Left ventricle myocardium inferior (tissue), 1 donor: ENCODE results near the gene NANOS3. TPM values are rescaled to one million over a fixed set of nuclear protein-coding genes. Genes with fewer than 3 reads are reported as not detected.

Experiments used
- DNase-seq: peaks from one replicate; pipeline ENCODE4 v3.0.0-alpha.2; 2020
- H3K27ac ChIP-seq: fragments of 200-600 bp; replicated peaks from 2 replicates; pipeline ENCODE4 v1.8.0; 2021
- H3K27me3 ChIP-seq: fragments of 200-600 bp; 2 replicates; pipeline ENCODE4 v1.8.0; 2021; ENCODE audit warnings: low read depth
- H3K36me3 ChIP-seq: fragments of 200-600 bp; 2 replicates; pipeline ENCODE4 v1.8.0; 2021
- H3K4me1 ChIP-seq: fragments of 200-600 bp; 2 replicates; pipeline ENCODE4 v1.8.0; 2021
- H3K4me3 ChIP-seq: fragments of 200-600 bp; 2 replicates; pipeline ENCODE4 v1.8.0; 2021; ENCODE audit warnings: mild to moderate bottlenecking, moderate library complexity
- H3K9me3 ChIP-seq: fragments of 200-600 bp; replicated peaks from 2 replicates; pipeline ENCODE4 v1.8.0; 2021
- CTCF ChIP-seq: fragments of 200-600 bp; IDR thresholded peaks from 2 replicates; pipeline ENCODE4 v1.8.0; 2021; ENCODE audit warnings: antibody characterized with exemption, mild to moderate bottlenecking, borderline replicate concordance
- intact Hi-C: fragments of 100-400 bp; cut with micrococcal nuclease; formaldehyde crosslinking; loops from one replicate; pipeline ENCODE4 v1.11.0; 2022
- total RNA-seq: library from RNA; stranded (reverse); fragmentation: NEBNext Ultra II Directional; extraction: Animal tissue kit (Norgen Biotek cat#: 25700); gene quantifications from one replicate; pipeline ENCODE4 v1.2.1, GENCODE V29; 2021
- donor health status: DM: no; HTN: yes; CAD: no; lungs with severe emphysema.

NANOS3 gene
- total RNA-seq, 1 donor from 2014 or later = 1.3 TPM

DNA sequence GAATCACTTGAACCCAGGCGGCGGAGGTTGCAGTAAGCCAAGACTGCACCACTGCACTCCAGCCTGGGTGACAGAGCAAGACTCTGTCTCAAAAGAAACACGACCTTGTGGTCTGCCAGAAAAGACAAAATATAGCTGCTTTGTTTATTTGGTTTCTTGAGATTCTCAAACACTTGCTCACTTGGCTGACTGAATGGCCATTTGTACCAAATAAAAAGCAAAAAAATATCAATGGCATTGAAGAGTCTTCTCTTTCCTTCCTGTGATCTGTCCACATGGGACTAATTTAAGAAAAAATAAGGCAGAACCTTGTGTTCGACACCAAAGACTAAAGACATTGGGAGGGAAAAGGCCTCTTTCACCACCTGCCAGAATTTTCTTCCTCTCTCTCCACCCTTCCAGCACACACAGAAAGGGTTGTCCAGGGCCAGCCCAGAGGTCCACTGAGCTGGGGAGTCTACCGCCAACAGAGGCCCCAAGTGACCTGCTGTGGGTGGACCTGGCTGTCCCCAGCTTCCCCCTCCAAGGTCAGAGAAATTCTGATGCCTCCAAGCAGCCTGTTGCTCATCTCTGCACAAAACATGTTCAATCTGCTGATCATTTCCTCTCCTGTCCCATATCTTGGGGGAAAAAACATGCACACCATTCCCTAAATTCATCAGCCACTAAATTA, 23.1 kb downstream of the NANOS3 start:
- H3K4me3 ChIP-seq = no peak overlapping the region
- H3K27ac ChIP-seq = no peak overlapping the region
- intact Hi-C loops = no loop called here
- H3K27me3 ChIP-seq = no peaks in the 10 kb centered on the region
- H3K9me3 ChIP-seq = no peaks in the 10 kb centered on the region
- DNase-seq = no peak
- no peak for TF ChIP-seq CTCF
- peaks cover under 1% of the 10 kb centered on the region for H3K4me1 ChIP-seq
- no peaks in the 10 kb centered on the region for H3K36me3 ChIP-seq

DNA sequence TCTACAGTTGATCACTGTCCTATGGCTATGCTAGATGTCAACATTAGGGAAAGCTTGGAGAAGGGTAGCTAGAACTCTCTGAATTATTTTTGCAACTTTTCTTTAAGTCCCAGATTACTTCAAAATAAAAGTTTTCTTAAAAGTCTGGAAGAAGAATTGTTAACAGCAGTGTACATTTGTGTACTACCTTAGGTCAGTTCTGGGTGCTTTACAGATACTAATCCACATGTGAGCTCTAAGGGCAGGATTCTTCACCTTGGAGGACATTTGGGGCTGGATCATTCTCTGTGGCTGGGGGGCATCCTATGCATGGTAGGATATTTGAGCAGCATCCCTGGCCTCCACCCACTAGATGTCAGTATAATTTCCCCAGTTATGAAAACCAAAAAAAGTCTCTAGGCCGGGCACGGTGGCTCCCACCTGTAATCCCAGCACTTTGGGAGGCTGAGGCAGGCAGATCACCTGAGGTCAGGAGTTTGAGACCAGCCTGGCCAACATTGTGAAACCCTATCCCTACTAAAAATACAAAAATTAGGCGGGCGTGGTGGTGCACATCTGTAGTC, 26.1 kb downstream of the NANOS3 start:
- no peak overlapping the region for H3K27ac ChIP-seq
- no peak for DNase-seq
- no peaks in the 10 kb centered on the region for H3K36me3 ChIP-seq
- H3K27me3 ChIP-seq = no peaks in the 10 kb centered on the region
- H3K9me3 ChIP-seq = no peaks in the 10 kb centered on the region
- intact Hi-C loops = no loop called here
- H3K4me3 ChIP-seq = no peak overlapping the region
- peak; percentile 45 for TF ChIP-seq CTCF
- peaks cover 27% of the 10 kb centered on the region for H3K4me1 ChIP-seq

- peak within 1 kb of the TSS; percentile 74 for H3K27ac ChIP-seq
- no peak for TF ChIP-seq CTCF
- H3K4me1 ChIP-seq = peaks cover 27% of the 10 kb centered on the region
- DNase-seq = peak; percentile 94
- intact Hi-C loops = no loop called here
- no peaks in the 10 kb centered on the region for H3K27me3 ChIP-seq
- H3K36me3 ChIP-seq = peaks cover 15% of the 10 kb centered on the region
- peak within 1 kb of the TSS; percentile 96 for H3K4me3 ChIP-seq
- H3K9me3 ChIP-seq = no peaks in the 10 kb centered on the region
Measured at GRCh38 chr19:13905634-13906520, 28.9 kb downstream of the NANOS3 start, which contains the start of the genes BRME1 and CC2D1A. Gene BRME1 (minus strand): TSS chr19:13906117. CDS start chr19:13904892, 1,225 bp downstream. Gene CC2D1A (plus strand): TSS chr19:13906201. CDS start chr19:13906442, 241 bp downstream.

DNA sequence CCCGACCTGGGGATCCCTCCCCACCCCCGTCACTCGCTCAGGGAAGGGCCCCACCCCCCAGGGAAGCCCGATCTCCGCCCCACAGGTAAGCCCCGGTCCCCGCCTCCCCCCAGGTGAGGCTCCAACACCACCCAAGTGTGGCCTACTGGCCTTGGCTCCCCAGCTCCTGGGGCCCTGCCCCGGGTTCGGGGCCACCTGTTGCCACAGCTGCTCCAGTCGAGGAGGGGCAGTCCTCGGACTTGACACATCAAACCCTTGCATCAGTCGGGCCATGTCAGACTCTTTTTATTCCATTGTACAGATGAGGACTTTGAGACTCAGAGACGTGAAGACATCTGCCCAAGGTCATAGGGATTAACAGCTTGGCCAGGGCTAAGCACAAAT, 29.6 kb downstream of the NANOS3 start:
- Histone ChIP-seq H3K9me3 (no peaks in the 10 kb centered on the region), H3K27me3 (no peaks in the 10 kb centered on the region), H3K4me1 (peaks cover 27% of the 10 kb centered on the region), H3K27ac (peak overlapping the region; percentile 74), H3K36me3 (peaks cover 20% of the 10 kb centered on the region), H3K4me3 (peak overlapping the region; percentile 96)
- intact Hi-C loops = no loop called here
- no peak for TF ChIP-seq CTCF
- no peak for DNase-seq

- no peak for DNase-seq
- Histone ChIP-seq H3K9me3 (no peaks in the 10 kb centered on the region), H3K4me3 (peak overlapping the region; percentile 96), H3K4me1 (peaks cover 27% of the 10 kb centered on the region), H3K36me3 (peaks cover 24% of the 10 kb centered on the region), H3K27me3 (no peaks in the 10 kb centered on the region), H3K27ac (no peak overlapping the region)
- no peak for TF ChIP-seq CTCF
- intact Hi-C loops = no loop called here
Measured at GRCh38 chr19:13906910-13907309, 30.0 kb downstream of the NANOS3 start.
